NCI-H1694 (cell line): ENCODE measurements around the gene TM9SF1.

ENCODE experiments used
- DNase-seq: peaks from one replicate; lab custom pipeline; 2025; lab: John Stamatoyannopoulos, UW

TM9SF1 gene

DNA sequence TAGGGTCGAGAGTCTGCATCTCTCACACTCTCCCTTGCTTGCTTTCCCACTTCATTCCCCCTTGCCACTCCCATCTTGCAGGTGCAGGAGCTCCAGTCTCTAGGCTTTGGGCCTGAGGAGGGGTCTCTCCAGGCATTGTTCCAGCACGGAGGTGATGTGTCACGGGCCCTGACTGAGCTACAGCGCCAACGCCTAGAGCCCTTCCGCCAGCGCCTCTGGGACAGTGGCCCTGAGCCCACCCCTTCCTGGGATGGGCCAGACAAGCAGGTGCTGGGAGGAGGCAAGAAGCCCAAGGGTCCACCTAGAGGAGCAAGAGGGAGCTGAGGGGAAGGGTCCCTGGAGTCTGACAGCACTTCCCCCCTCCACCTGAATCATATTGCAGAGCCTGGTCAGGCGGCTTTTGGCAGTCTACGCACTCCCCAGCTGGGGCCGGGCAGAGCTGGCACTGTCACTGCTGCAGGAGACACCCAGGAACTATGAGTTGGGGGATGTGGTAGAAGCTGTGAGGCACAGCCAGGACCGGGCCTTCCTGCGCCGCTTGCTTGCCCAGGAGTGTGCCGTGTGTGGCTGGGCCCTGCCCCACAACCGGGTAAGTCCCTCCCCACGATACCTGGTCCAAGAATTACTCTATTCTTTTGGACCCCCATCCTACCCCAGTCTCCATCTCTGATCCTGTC is 43.7 kb downstream of the TM9SF1 start:
- no peak for DNase-seq

DNA sequence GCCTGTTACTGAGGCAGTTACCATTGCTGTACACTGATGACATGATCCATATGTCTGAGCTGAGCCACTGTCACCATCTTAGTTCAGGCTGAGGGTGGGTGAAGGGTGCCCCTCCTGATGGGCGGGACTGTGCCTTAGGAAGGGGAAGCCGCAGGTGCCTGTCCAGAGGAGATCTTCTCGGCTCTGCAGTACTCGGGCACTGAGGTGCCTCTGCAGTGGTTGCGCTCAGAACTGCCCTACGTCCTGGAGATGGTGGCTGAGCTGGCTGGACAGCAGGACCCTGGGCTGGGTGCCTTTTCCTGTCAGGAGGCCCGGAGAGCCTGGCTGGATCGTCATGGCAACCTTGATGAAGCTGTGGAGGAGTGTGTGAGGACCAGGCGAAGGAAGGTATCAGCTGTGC is 44.2 kb downstream of the TM9SF1 start:
- DNase-seq: no peak

- no peak for DNase-seq
Observed at GRCh38 chr14:24150567-24150966, 44.7 kb downstream of the TM9SF1 start.

DNA sequence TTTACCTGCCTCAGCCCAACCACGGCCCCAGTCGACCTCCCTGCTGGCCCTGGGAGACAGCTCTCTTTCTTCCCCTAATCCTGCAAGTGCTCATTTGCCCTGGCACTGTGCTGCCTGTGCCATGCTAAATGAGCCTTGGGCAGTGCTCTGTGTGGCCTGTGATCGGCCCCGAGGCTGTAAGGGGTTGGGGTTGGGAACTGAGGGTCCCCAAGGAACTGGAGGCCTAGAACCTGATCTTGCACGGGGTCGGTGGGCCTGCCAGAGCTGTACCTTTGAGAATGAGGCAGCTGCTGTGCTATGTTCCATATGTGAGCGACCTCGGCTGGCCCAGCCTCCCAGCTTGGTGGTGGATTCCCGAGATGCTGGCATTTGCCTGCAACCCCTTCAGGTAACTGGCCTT is 45.2 kb downstream of the TM9SF1 start:
- DNase-seq: no peak

GRCh38 chr14:24149302-24149969 is 45.8 kb downstream of the TM9SF1 start:
- DNase-seq: no peak

- DNase-seq: no peak
Observed at GRCh38 chr14:24147761-24148428, 47.3 kb downstream of the TM9SF1 start.

DNA sequence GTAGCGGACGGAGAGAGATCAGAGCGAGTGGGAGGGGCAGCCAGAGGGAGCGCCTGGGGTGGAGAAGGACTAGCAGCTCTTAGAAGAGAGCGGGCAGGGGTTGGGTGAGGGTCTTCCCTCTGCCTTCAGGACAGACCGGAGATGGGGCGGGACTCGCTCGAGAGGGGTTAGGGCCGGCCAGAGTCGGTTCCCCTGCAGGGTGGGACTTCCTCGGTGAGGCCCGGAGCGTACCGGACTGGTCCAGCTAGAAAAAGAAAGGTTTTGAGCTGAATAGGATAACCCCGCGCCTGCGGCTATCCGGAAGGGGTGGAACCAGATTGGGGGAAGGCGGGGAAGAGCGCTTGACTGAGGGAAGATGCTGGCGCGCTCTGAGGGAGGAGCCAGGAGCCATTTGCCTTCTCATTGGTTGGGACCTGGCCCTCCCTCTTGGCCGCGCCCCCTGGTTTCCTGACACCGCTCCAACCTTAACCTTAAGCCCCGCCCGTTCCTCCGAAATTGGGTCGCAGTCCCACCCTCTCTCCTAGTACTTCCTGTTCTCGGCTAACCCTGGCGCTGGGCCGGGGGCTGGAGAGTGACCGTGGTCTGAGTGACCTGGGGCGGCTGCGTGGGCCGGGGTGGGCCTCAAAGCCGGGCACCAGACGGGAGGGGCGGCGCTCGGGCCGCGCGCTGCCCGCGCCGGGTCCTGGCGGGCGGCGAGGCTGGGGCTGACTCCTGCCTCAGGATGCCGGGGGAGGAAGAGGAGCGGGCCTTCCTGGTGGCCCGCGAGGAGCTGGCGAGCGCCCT is 48.1 kb downstream of the TM9SF1 start, which contains the start of gene RNF31:
Gene RNF31 (plus strand): TSS at position 521 of the 783 bp plus-strand sequence. CDS start 201 bp downstream, at position 722.
- peak; percentile 99 for DNase-seq

DNA sequence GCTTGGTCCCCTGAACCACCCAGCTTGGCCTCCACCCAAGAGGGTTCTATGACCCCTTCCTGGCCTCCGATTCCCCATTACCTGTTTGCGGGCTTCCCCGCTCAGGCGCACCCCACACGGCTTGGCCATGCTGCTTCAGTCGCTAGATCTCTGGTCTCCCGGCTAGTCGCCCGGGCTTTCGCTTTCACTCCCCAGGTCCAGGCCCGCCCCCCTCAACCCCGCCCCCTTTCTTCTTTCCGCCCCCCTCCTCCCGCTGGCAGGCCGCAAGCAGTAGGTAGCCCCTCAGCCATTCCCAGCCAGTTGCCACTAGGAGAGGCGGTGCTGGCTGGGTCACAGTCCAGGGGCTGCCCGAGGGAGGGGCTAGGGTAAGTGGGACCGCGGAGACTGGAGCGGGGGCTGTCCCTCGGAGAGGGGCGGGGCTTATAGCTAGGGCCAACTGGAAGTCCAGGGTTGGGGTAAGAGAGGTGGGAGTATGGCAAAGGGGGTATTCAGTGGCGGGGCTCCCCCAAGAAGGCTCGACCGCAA is 48.7 kb downstream of the TM9SF1 start, which contains the start of gene PSME2:
Gene PSME2 (minus strand): TSS at position 158 of the 525 bp plus-strand sequence. CDS start 29 bp downstream, at position 129.
- peak; percentile 91 for DNase-seq

DNA sequence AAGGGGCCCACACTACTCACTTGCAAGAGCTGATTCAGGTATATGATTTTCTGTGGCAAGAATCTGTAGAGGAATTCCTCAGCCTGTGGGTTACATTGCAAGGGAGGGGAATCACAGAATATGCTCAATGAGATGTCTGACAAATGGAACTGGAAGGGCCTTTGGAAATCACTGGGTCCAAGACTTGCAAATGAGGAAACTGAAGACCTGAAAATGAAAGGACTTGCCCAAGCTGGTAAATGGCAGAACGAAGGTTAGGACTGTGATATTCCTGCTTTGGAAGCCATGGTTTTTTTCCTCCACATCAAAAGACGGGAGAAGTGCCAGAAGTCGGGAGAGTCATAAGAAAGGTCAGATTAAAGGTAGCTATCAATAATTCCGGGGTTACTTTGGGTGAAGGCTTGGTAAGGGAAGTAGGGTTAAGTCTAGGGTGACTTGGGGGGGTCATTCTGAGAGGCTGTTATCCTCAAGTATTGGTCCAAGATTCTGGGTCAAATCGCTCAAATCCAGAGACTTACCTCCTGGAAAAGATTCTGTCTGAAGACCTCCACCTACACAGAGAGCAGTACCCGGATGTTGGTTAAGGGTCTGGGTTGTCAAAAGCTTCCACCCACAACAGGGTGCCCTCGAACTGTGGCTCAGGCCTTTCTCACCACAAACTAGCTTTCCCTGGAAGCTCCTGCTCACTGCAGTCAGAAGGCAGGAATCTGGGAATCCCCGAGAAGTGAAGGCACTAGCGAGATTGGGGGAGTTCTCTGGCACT is 49.4 kb downstream of the TM9SF1 start:
- no peak for DNase-seq

DNA sequence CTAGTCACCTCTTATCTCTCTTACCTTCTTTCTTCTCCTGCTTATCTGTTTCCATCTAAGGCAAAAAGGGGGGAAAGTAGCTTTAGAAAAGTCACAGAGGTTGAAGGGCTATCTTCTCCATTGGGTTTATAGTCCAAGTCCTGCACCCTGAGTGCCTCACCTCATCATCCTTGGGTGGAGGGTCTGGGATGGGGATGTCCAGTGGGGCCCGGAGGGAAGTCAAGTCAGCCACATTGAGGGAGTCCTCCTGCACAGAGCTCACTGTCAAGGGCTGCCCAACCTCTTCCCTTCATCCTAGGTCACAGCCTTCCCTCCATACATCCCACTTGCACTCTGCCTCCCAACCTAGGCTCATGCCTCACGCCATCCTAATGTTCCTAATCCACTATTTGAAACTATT is 50.0 kb downstream of the TM9SF1 start:
- no peak for DNase-seq

- no peak for DNase-seq
Observed at GRCh38 chr14:24144451-24144850, 50.8 kb downstream of the TM9SF1 start.

DNA sequence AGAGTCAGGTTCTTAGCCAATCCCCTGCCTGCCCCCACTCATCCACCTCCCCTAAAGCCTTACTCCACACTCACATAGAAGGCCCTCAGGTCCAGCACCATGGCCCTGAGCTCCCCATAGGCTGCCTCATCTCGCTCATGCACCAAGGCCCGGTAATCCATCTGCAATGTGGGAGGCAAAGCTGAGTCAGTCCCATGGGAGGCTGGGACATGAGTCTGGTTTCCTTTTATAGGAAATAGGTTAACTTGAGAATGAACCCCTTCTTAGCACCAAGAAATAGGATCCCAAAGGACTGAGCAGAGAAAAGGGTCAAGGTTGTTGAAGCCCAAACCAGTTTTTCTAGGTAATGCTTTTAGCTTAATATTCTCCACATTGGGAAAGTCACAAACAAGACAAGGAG is 51.7 kb downstream of the TM9SF1 start:
- no peak for DNase-seq

DNA sequence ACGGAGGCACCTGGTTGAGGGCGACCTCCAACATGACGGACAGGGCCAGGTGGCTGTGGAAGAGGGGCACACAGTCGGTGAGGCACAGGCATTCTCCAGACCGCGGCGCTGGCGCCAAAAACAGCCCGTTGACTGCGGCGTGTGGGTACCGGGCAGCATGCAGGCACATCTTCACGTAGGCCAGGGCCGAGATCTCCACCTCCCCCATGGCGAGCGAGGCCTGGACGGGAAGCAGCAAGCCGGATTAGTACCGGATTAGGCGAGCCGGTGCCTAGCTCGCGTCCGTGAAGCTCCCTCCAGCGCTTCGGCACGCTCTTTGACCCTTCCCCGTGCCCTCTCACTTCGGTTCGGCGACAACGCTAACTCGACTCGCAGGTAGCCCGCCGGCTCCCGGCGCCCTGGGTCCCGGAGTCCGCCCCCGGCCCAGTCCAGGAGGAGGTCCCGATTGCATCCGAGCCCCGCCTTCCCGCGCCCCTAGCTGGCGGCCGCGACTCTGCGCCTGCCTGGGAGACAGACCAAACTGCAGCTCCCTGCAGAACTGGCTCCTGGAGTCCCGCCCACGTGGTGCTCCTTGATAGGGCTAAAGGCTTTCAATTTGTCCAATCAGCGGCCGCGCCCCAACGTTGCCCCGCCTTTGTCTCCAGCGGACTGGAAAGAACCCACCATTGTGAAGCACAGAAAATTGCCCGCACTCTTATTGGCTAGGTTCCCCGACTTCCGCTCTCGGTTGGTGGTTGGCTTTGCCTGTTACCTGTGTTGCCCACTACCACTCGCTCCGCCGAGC is 54.0 kb downstream of the TM9SF1 start, which contains the start of gene EMC9:
Gene EMC9 (minus strand): TSS at position 495 of the 784 bp plus-strand sequence. CDS start 287 bp downstream, at position 208.
- DNase-seq: peak; percentile 100

DNA sequence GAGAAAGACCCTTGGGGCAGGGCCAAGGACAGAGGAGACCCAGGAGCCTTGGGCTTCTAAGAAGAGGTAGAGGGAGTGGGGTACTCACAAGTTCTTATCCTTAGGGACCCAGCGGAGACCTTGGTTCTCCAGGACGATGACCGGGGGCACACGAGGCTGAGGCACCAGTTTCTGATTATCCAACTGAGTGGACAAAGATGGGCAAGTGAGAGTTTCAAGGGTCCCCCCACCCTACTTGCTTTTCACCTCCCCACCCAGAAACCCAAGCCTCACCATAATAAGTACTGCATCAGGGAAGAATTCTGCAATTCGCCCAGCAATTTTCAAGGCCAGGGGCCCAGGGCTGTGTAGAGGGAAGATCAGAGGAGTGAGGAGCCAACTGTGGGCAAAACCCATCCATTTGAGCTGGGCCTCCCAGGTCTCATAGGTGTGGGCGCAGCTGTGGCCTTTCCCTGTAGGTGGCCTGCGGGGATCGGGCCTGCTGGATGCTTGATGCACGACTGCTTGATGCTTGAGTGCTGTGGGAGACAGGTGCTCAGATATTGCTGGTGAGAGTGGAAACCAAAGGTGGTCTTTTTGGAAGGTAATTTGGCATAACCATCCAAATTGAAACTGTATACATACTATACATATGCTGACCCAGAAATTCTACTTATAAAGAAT is 55.8 kb downstream of the TM9SF1 start:
- DNase-seq: no peak
